Neural progenitor cell (in vitro differentiated cells): ENCODE measurements around the gene OSCAR.

Experiments
- EZH2 ChIP-seq: fragments of 200-600 bp; sonication (generic); IDR thresholded peaks from 2 replicates; pipeline ENCODE4 v1.6.1; 2017; ENCODE audit warnings: antibody characterized with exemption, mild to moderate bottlenecking, moderate library complexity
- TF ChIP-seq, protein P1 (sequence below): fragments of 200-600 bp; sonication (generic); IDR thresholded peaks from 2 replicates; pipeline ENCODE4 v1.5.1; 2017; ENCODE audit warnings: antibody characterized with exemption, mild to moderate bottlenecking

DNA sequence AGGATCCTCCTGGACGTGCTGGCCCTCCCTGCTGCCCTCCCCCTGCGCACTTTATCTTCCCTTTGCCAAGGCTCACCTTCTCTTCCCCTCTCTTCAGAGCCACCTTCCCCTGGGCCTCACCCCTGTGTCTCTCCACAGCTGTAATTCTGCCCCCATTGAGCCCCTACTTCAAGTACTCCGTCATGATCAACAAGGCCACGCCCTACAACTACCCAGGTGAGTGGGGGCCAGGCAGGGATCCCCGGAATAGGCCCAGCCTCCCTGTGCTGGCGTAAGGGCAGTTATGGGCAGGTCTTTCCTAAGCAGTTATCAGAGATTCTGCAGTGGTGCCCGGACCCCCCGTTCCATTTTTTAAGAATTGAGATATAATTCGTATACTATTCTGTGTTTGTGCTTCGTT is 5.2 kb upstream of the OSCAR start:
- TF ChIP-seq, protein P1, sequence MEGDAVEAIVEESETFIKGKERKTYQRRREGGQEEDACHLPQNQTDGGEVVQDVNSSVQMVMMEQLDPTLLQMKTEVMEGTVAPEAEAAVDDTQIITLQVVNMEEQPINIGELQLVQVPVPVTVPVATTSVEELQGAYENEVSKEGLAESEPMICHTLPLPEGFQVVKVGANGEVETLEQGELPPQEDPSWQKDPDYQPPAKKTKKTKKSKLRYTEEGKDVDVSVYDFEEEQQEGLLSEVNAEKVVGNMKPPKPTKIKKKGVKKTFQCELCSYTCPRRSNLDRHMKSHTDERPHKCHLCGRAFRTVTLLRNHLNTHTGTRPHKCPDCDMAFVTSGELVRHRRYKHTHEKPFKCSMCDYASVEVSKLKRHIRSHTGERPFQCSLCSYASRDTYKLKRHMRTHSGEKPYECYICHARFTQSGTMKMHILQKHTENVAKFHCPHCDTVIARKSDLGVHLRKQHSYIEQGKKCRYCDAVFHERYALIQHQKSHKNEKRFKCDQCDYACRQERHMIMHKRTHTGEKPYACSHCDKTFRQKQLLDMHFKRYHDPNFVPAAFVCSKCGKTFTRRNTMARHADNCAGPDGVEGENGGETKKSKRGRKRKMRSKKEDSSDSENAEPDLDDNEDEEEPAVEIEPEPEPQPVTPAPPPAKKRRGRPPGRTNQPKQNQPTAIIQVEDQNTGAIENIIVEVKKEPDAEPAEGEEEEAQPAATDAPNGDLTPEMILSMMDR = no peak
- no peak for TF ChIP-seq EZH2
